Activated CD4-positive, alpha-beta T cell treated with anti-CD3 and anti-CD28 coated beads, Interleukin-2, amount 50 U/mL, for 4 hours (primary cell): Measurements from ENCODE around the gene DIP2C.
"Not testable (repeated sequence)": the region's sequence is repeated elsewhere in the genome, so short reads cannot be mapped to it uniquely, and the experiment has no call there.

ENCODE experiments used
- DNase-seq, 2 experiments: peaks; one replicate each; pipeline ENCODE4 v3.0.0-alpha.2; 2020

Gene DIP2C

DNA sequence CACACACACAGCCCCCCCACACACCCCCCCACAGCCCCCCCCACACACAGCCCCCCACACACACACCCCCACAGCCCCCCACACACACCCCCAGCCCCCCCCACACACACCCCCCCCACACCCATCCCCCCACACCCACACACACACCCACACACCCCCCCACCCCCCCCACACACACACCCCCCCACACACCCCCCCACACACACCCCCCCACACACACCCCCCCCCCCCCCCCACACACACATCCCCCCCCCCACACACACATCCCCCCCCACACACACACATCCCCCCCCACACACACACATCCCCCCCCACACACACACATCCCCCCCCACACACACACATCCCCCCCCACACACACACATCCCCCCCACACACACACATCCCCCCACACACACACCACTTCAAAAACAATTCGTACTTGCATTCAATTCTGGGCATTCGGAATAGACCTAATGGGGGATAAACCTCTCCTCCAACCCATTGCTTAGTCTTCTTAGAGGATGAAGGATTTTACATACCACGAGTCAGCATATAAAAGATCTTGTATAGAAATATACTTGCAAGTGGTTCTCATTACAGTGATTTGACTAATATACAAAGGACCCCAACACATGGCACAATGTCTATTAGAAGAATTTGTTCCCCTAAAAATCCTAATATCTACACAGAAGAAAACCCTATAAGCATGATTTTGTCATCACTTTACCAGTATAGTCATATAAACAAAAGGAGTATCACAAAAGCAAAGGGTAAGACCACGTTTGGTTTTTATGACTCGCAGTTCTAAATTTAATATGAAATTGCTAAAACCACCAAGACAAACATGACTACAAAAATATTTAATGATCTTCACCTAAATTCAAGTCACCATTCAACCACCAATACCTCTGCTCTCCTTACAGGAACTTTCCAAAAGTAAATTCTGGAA, 80.9 kb downstream of the DIP2C start:
- DNase-seq, result no peak

DNA sequence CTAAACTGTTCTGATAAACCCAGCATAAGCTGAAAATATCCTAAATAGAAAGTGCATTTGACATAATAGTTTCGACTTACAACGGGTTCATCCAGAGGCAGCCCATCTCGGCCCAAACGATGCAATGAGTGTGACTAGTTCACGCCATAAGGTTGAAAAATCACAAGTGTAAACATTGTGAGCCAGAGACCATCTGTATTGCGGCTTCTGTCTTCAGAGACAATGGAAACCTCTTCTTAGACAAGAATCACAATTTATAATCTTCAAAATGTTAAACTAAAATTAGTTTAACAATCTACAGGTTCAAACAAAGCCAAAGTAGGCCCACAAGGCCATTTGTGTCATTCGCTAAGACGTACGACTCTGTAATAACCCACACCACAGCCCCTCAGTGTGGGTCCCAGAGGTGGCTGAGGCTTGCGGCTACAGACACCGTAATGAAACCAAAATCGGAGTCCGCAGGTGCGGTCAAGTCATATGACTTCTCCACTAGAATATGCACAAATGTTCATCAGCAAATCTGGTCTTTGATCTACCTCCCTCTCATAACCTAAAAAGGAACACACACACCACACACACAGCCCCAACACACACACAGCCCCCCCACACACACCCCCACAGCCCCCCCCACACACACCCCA, 81.8 kb downstream of the DIP2C start:
- DNase-seq, result no peak

GRCh38 chr10:606762-607544, 82.5 kb downstream of the DIP2C start:
- DNase-seq, result no peak

- DNase-seq, result no peak
Measured at GRCh38 chr10:605632-606325, 83.7 kb downstream of the DIP2C start.

GRCh38 chr10:604716-605631, 84.5 kb downstream of the DIP2C start:
- no peak for DNase-seq

DNA sequence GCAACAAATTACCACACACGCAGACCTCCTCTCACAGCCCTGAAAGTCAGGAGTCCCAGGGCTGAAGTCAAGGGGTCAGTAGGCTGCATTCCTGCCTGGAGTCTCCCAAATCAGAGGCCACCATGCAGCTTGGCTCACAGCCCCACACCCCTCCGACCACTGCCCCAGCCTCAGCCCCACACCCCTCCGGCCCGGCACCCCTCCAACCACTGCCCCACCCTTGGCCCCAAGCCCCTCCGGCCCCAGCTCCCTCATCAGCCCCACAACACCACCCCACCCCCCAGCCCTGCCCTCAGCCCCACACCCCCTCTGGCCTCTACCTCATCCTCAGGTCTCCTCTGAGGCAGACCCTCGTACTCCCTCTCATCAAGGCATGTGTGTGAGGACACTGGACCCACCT, 85.7 kb downstream of the DIP2C start:
- DNase-seq, result no peak

- no peak for DNase-seq
Measured at GRCh38 chr10:602391-603005, 87.0 kb downstream of the DIP2C start.

GRCh38 chr10:601660-601963, 87.9 kb downstream of the DIP2C start:
- DNase-seq, result no peak

DNA sequence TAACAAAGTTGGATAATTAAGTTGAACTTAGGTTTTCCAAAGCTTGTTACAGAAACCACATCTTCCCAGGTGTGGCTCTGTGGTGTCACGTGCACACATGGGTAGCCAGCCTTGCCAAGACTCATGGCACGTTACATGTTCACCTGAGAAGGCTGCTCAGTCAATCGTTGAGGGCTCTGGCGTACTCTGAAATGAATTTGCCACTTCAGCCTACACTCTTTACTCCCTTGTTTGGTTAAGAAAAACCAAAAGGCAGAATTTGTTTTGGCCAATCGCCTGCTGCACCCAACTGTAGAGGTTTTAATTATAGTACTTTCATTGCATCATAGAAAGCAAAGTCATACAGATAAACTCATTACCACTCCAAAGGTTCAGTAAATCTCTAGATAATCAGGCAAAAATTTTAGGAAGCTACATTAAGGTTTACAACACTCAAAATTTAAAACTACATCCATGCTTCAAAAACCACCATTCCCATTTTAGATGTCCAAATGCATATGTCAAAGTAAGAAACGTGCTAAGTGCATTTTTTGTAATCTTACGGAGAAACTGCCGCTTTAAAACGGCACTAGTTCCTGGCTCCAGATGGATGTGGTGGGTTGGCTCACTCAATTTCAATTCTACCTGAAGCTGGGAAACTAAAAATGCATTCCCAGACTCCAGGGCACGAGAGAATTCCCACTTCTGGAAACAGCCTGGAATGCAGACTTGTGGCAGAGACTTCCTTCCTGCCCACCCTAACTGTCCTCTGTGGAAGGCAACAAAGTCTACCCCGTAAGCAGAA, 88.4 kb downstream of the DIP2C start:
- DNase-seq, result no peak

GRCh38 chr10:600234-600633, 89.2 kb downstream of the DIP2C start:
- no peak for DNase-seq

- DNase-seq, result no peak
Measured at GRCh38 chr10:599767-600166, 89.7 kb downstream of the DIP2C start.

- no peak for DNase-seq
Measured at GRCh38 chr10:598415-599170, 90.9 kb downstream of the DIP2C start.

DNA sequence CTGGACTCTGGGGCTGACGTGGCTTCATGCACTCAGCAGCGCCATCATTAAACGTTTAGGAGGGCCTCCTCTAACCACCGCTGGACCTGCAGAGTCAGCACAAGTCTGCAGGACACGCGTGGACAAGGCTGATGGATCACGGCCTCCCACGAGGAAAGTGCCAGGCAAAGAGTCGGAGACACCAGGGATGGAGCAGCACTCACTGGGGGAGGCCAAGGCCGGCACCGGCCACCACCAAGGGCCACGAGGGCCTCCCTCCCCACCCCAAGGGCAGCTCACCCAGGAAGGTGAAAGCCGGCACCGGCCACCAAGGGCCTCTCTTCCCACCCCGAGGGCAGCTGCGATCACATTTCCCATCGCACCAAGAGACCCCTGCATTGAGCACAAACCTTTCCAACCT, 91.5 kb downstream of the DIP2C start:
- DNase-seq, result no peak

DNA sequence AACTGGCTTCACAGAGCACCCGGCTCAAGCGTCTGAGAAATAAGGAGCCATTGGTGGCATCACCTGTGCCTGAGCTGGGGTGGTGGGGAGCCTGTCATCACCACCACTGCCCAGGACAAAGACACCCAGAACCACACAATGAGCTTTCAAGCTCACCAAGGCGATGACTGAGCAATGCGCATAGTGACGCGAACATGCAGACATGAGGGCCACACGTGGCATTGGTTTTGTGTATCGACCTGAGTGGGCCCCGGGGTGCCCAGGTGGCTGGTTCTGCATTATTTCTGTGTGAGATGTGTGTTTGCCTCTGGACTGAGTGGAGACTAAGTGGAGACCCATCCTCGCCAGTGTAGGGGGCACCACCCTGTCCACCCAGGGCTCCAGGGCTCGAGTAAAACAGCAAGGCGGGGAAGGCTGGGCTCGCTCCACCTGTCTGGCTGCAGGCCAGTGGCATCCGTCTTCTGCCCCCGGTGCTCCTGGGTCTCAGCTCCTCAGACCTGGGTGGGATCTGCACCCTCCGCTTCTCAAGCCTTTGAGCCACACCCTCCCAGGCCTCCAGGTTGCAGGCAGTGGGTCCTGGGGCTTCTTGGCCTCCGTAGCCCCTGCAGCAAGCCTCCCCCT, 92.6 kb downstream of the DIP2C start:
- no peak for DNase-seq

GRCh38 chr10:596131-596530, 93.3 kb downstream of the DIP2C start:
- not testable (repeated sequence) for DNase-seq

- DNase-seq, result no peak
Measured at GRCh38 chr10:595473-595872, 94.0 kb downstream of the DIP2C start.

- no peak for DNase-seq
Measured at GRCh38 chr10:594584-595270, 94.7 kb downstream of the DIP2C start.

DNA sequence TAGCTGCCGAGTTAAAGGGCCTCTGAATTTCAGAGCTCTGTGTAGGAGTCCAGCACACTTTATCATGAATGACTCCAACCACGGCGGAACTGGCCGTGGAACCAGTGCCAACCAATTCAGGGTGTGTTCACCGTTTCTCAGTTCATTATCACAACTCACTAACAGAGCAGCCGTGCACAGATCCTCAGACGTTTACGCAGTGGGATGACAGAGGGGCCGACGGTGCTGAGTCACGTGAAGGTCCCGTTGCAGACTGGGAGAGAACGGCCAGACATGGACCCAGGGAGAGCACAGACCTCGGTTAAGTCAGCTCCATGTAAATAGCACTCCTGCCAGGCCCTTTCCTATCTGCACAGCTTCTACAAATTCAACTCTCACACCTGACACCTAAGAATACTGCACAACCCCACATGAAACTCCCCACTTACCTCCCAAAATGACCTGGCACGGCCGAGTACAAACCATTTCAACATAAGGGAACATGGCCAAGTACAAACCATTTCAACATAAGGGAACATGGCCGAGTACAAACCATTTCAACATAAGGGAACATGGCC, 95.5 kb downstream of the DIP2C start:
- no peak for DNase-seq
